ENCODE data around the gene CD83. TPM values are rescaled to one million over a fixed set of nuclear protein-coding genes. Genes with fewer than 3 reads are reported as not detected.

The CD83 gene
- total RNA-seq, 1 experiment from 2014 or later: 1.9 TPM

- Histone ChIP-seq H3K27ac (ENCODE audit: low read length) (no peak overlapping the region), H3K4me1 (ENCODE audit: low read length) (no peaks in the 10 kb centered on the region), H3K4me3 (ENCODE audit: low read length) (no peak overlapping the region), H3K9me2 (replicated peaks; ENCODE audit: insufficient read depth, low read length) (no peaks in the 10 kb centered on the region), H3K9ac (ENCODE audit: low read length) (no peak overlapping the region), H3K79me2 (ENCODE audit: low read length) (no peaks in the 10 kb centered on the region), H3K9me3 (ENCODE audit: low read length) (no peaks in the 10 kb centered on the region), H4K20me1 (ENCODE audit: insufficient read depth, low read depth, low read length) (no peaks in the 10 kb centered on the region), H3K36me3 (ENCODE audit: insufficient read depth, low read length) (no peaks in the 10 kb centered on the region), H3K27me3 (ENCODE audit: low read length) (no peaks in the 10 kb centered on the region), H3K4me2 (ENCODE audit: low read depth, low read length, poor library complexity, severe bottlenecking) (no peak overlapping the region), H2AFZ (ENCODE audit: low read length) (no peak overlapping the region)
- DNase-seq: no peak
These were observed 40.2 kb upstream of the CD83 start for GRCh38 chr6:14077193-14077867.

- H3K9me3 ChIP-seq (ENCODE audit: low read length): no peaks in the 10 kb centered on the region
- H3K4me1 ChIP-seq (ENCODE audit: low read length): no peaks in the 10 kb centered on the region
- no peak overlapping the region for H3K4me2 ChIP-seq (ENCODE audit: low read depth, low read length, poor library complexity, severe bottlenecking)
- H3K9ac ChIP-seq (ENCODE audit: low read length): no peak overlapping the region
- no peaks in the 10 kb centered on the region for H4K20me1 ChIP-seq (ENCODE audit: insufficient read depth, low read depth, low read length)
- no peak overlapping the region for H3K4me3 ChIP-seq (ENCODE audit: low read length)
- no peaks in the 10 kb centered on the region for H3K9me2 ChIP-seq (replicated peaks; ENCODE audit: insufficient read depth, low read length)
- H3K36me3 ChIP-seq (ENCODE audit: insufficient read depth, low read length): no peaks in the 10 kb centered on the region
- no peak for DNase-seq
- H3K79me2 ChIP-seq (ENCODE audit: low read length): no peaks in the 10 kb centered on the region
- H3K27ac ChIP-seq (ENCODE audit: low read length): no peak overlapping the region
- H3K27me3 ChIP-seq (ENCODE audit: low read length): no peaks in the 10 kb centered on the region
- no peak overlapping the region for H2AFZ ChIP-seq (ENCODE audit: low read length)
These were observed 38.1 kb upstream of the CD83 start for GRCh38 chr6:14079433-14079832.

DNA sequence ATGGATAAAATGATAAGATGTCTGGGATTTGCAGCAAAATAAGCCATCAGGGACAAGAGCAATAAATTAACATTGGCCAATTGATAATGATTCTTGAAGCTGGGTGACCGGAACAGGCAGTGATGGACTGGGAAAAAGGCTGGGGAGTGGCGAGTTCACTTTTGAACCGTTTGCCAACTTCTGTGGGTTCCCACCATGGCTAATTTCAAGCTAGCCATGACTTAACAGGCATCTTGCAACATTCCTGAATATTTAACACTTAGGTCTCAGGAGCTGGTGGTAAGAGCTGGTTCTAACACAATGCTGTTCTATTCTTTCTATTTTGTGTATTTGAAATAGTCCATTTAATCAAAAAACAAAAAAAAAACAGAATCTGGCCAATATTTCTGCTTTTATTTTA is 37.6 kb upstream of the CD83 start:
- Histone ChIP-seq H3K9me3 (ENCODE audit: low read length) (no peaks in the 10 kb centered on the region), H3K4me2 (ENCODE audit: low read depth, low read length, poor library complexity, severe bottlenecking) (no peak overlapping the region), H3K4me1 (ENCODE audit: low read length) (no peaks in the 10 kb centered on the region), H3K27ac (ENCODE audit: low read length) (no peak overlapping the region), H3K27me3 (ENCODE audit: low read length) (no peaks in the 10 kb centered on the region), H3K9me2 (replicated peaks; ENCODE audit: insufficient read depth, low read length) (no peaks in the 10 kb centered on the region), H2AFZ (ENCODE audit: low read length) (no peak overlapping the region), H3K4me3 (ENCODE audit: low read length) (no peak overlapping the region), H3K36me3 (ENCODE audit: insufficient read depth, low read length) (no peaks in the 10 kb centered on the region), H3K79me2 (ENCODE audit: low read length) (no peaks in the 10 kb centered on the region), H4K20me1 (ENCODE audit: insufficient read depth, low read depth, low read length) (no peaks in the 10 kb centered on the region), H3K9ac (ENCODE audit: low read length) (no peak overlapping the region)
- no peak for DNase-seq

DNA sequence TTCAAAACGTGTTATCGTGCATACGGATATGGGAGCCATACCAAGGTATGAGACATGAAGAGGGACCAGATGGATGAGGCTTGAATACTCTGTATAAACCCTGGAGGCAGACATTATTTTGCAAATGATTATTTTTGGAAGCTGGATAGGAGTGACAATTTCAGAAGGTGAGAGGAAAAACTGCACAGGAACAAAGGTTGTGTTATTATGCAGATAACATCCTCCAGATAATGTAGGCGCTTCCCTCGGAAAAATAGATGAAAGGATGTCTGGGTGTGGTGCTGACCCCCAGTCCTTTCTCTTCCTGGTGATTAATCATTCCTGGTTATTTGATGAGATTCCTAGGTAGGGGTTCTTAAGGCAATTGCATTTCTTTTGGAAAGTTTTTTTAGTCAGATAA is 36.4 kb upstream of the CD83 start:
- Histone ChIP-seq H3K36me3 (ENCODE audit: insufficient read depth, low read length) (no peaks in the 10 kb centered on the region), H3K27ac (ENCODE audit: low read length) (no peak overlapping the region), H3K79me2 (ENCODE audit: low read length) (no peaks in the 10 kb centered on the region), H3K9me2 (replicated peaks; ENCODE audit: insufficient read depth, low read length) (no peaks in the 10 kb centered on the region), H4K20me1 (ENCODE audit: insufficient read depth, low read depth, low read length) (no peaks in the 10 kb centered on the region), H3K9ac (ENCODE audit: low read length) (no peak overlapping the region), H3K9me3 (ENCODE audit: low read length) (no peaks in the 10 kb centered on the region), H3K4me2 (ENCODE audit: low read depth, low read length, poor library complexity, severe bottlenecking) (no peak overlapping the region), H3K27me3 (ENCODE audit: low read length) (no peaks in the 10 kb centered on the region), H3K4me3 (ENCODE audit: low read length) (no peak overlapping the region), H3K4me1 (ENCODE audit: low read length) (no peaks in the 10 kb centered on the region), H2AFZ (ENCODE audit: low read length) (no peak overlapping the region)
- no peak for DNase-seq

- Histone ChIP-seq H3K27me3 (ENCODE audit: low read length) (no peaks in the 10 kb centered on the region), H2AFZ (ENCODE audit: low read length) (no peak overlapping the region), H3K9me3 (ENCODE audit: low read length) (no peaks in the 10 kb centered on the region), H3K27ac (ENCODE audit: low read length) (no peak overlapping the region), H4K20me1 (ENCODE audit: insufficient read depth, low read depth, low read length) (no peaks in the 10 kb centered on the region), H3K9ac (ENCODE audit: low read length) (no peak overlapping the region), H3K36me3 (ENCODE audit: insufficient read depth, low read length) (no peaks in the 10 kb centered on the region), H3K4me2 (ENCODE audit: low read depth, low read length, poor library complexity, severe bottlenecking) (no peak overlapping the region), H3K9me2 (replicated peaks; ENCODE audit: insufficient read depth, low read length) (no peaks in the 10 kb centered on the region), H3K79me2 (ENCODE audit: low read length) (no peaks in the 10 kb centered on the region), H3K4me1 (ENCODE audit: low read length) (no peaks in the 10 kb centered on the region), H3K4me3 (ENCODE audit: low read length) (no peak overlapping the region)
- no peak for DNase-seq
These were observed 34.8 kb upstream of the CD83 start for GRCh38 chr6:14082771-14083170.

DNA sequence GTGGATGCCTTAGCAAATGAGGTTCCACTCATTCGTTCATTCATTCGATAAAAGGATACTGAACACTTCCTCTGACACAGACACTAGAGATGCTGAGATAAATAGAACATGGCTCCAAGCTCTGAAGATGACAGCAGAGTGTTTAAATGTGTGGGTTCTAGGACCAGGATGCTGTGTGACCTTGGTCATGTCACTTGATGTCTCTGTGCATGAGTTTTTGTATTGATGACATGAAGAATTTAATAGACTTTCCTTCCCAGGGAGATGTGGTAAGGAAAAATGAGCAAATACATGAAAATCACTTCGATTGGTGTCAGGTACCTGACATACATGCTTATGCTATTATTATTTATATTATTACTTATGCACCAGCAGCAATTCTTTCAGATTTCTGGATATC is 34.3 kb upstream of the CD83 start:
- Histone ChIP-seq H2AFZ (ENCODE audit: low read length) (no peak overlapping the region), H3K4me2 (ENCODE audit: low read depth, low read length, poor library complexity, severe bottlenecking) (no peak overlapping the region), H3K9me2 (replicated peaks; ENCODE audit: insufficient read depth, low read length) (no peaks in the 10 kb centered on the region), H3K9me3 (ENCODE audit: low read length) (no peaks in the 10 kb centered on the region), H4K20me1 (ENCODE audit: insufficient read depth, low read depth, low read length) (no peaks in the 10 kb centered on the region), H3K4me1 (ENCODE audit: low read length) (no peaks in the 10 kb centered on the region), H3K27ac (ENCODE audit: low read length) (no peak overlapping the region), H3K4me3 (ENCODE audit: low read length) (no peak overlapping the region), H3K36me3 (ENCODE audit: insufficient read depth, low read length) (no peaks in the 10 kb centered on the region), H3K9ac (ENCODE audit: low read length) (no peak overlapping the region), H3K79me2 (ENCODE audit: low read length) (no peaks in the 10 kb centered on the region), H3K27me3 (ENCODE audit: low read length) (no peaks in the 10 kb centered on the region)
- no peak for DNase-seq

DNA sequence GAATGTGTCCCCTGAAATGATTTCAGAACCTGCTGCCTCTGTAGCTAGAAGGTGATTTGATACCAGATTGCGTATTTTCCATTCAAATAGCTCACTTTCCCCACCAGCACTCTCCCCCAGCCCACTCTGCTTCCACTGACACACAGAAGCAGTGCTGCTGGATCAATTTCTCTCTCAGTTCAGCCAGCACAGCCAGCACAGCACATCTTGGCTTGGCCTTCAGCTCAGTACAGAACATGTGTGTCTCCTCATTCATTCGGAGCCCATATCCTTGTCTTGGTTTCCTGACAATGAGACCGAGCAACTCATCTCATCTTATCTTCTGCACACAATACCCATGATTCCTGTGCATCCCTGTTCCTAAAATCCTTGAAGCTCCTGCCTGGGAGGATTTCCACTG is 33.8 kb upstream of the CD83 start:
- Histone ChIP-seq H3K9ac (ENCODE audit: low read length) (no peak overlapping the region), H3K9me2 (replicated peaks; ENCODE audit: insufficient read depth, low read length) (no peaks in the 10 kb centered on the region), H3K79me2 (ENCODE audit: low read length) (no peaks in the 10 kb centered on the region), H2AFZ (ENCODE audit: low read length) (no peak overlapping the region), H3K4me1 (ENCODE audit: low read length) (no peaks in the 10 kb centered on the region), H3K4me3 (ENCODE audit: low read length) (no peak overlapping the region), H3K27ac (ENCODE audit: low read length) (no peak overlapping the region), H3K27me3 (ENCODE audit: low read length) (no peaks in the 10 kb centered on the region), H3K4me2 (ENCODE audit: low read depth, low read length, poor library complexity, severe bottlenecking) (no peak overlapping the region), H3K9me3 (ENCODE audit: low read length) (no peaks in the 10 kb centered on the region), H4K20me1 (ENCODE audit: insufficient read depth, low read depth, low read length) (no peaks in the 10 kb centered on the region), H3K36me3 (ENCODE audit: insufficient read depth, low read length) (no peaks in the 10 kb centered on the region)
- no peak for DNase-seq

- Histone ChIP-seq H3K27ac (ENCODE audit: low read length) (no peak overlapping the region), H2AFZ (ENCODE audit: low read length) (no peak overlapping the region), H4K20me1 (ENCODE audit: insufficient read depth, low read depth, low read length) (no peaks in the 10 kb centered on the region), H3K9me3 (ENCODE audit: low read length) (no peaks in the 10 kb centered on the region), H3K36me3 (ENCODE audit: insufficient read depth, low read length) (no peaks in the 10 kb centered on the region), H3K9ac (ENCODE audit: low read length) (no peak overlapping the region), H3K4me1 (ENCODE audit: low read length) (no peaks in the 10 kb centered on the region), H3K9me2 (replicated peaks; ENCODE audit: insufficient read depth, low read length) (no peaks in the 10 kb centered on the region), H3K4me3 (ENCODE audit: low read length) (no peak overlapping the region), H3K79me2 (ENCODE audit: low read length) (no peaks in the 10 kb centered on the region), H3K4me2 (ENCODE audit: low read depth, low read length, poor library complexity, severe bottlenecking) (no peak overlapping the region), H3K27me3 (ENCODE audit: low read length) (no peaks in the 10 kb centered on the region)
- DNase-seq: no peak
These were observed 33.2 kb upstream of the CD83 start for GRCh38 chr6:14084388-14084787.
